WTC11 (cell line): ENCODE measurements around the gene ERC2. TPM values are rescaled to one million over a fixed set of nuclear protein-coding genes. Genes with fewer than 3 reads are reported as not detected.

Experiments
- ATAC-seq: fragments of 200-7000 bp; cut with Tn5 transposase; 2 replicates; pipeline ENCODE4 v1.10.0; 2021; ENCODE audit warnings: mild to moderate bottlenecking, moderate library complexity
- CTCF ChIA-PET: fragments of 300-600 bp; sonication (Branson Sonifier 250); formaldehyde crosslinking; loops from one replicate; lab custom pipeline; 2021; ENCODE audit warnings: antibody characterized with exemption; lab: Charles Lee
- POLR2A ChIA-PET: fragments of 350-600 bp; sonication (Branson Sonifier 250); formaldehyde crosslinking; loops from one replicate; lab custom pipeline; 2021; ENCODE audit warnings: antibody characterized with exemption; lab: Charles Lee
- DNase-seq: peaks from one replicate; pipeline ENCODE4 v3.0.0; 2021; ENCODE audit warnings: low spot score
- H3K27ac Mint-ChIP-seq: 2 replicates; pipeline ENCODE4 v1.8.0; 2021; ENCODE audit warnings: mixed read lengths
- H3K27me3 Mint-ChIP-seq: 2 replicates; pipeline ENCODE4 v1.8.0; 2021; ENCODE audit warnings: low read depth, mild to moderate bottlenecking, moderate library complexity, mixed read lengths
- H3K36me3 Mint-ChIP-seq: 2 replicates; pipeline ENCODE4 v1.8.0; 2021; ENCODE audit warnings: mixed read lengths
- H3K4me1 Mint-ChIP-seq: 2 replicates; pipeline ENCODE4 v1.8.0; 2022; ENCODE audit warnings: mixed read lengths
- H3K4me3 Mint-ChIP-seq: 2 replicates; pipeline ENCODE4 v1.8.0; 2021; ENCODE audit warnings: mild to moderate bottlenecking, moderate library complexity, mixed read lengths
- H3K9me3 Mint-ChIP-seq: 2 replicates; pipeline ENCODE4 v1.8.0; 2021; ENCODE audit warnings: mixed read lengths
- AR ChIP-seq: fragments of 250-450 bp; sonication (Bioruptor Pico); IDR thresholded peaks from 2 replicates; pipeline ENCODE4 v1.9.0; 2021; ENCODE audit warnings: mild to moderate bottlenecking
- ATF1 ChIP-seq: sonication (generic); formaldehyde crosslinking; IDR thresholded peaks from 2 replicates; pipeline ENCODE4 v1.8.1; 2023; ENCODE audit warnings: mild to moderate bottlenecking, moderate library complexity, missing genetic modification reagents
- E2F4 ChIP-seq: sonication (generic); formaldehyde crosslinking; IDR thresholded peaks from 2 replicates; pipeline ENCODE4 v1.8.1; 2022; ENCODE audit warnings: low read depth, mild to moderate bottlenecking, moderate library complexity, missing genetic modification reagents, borderline replicate concordance
- ERG ChIP-seq: fragments of 250-450 bp; sonication (Bioruptor Pico); IDR thresholded peaks from 2 replicates; pipeline ENCODE4 v1.8.0; 2021; ENCODE audit warnings: mild to moderate bottlenecking
- FOXK1 ChIP-seq: sonication (generic); formaldehyde crosslinking; IDR thresholded peaks from 2 replicates; pipeline ENCODE4 v1.8.0; 2022; ENCODE audit warnings: mild to moderate bottlenecking, moderate library complexity, missing genetic modification reagents
- JUN ChIP-seq: sonication (generic); formaldehyde crosslinking; IDR thresholded peaks from 2 replicates; pipeline ENCODE4 v1.8.0; 2023; ENCODE audit warnings: mild to moderate bottlenecking, missing genetic modification reagents
- KAT7 ChIP-seq: sonication (generic); formaldehyde crosslinking; IDR thresholded peaks from 2 replicates; pipeline ENCODE4 v1.8.1; 2023; ENCODE audit warnings: missing genetic modification reagents, mild to moderate bottlenecking, borderline replicate concordance
- SMAD4 ChIP-seq: sonication (generic); formaldehyde crosslinking; IDR thresholded peaks from 2 replicates; pipeline ENCODE4 v1.8.0; 2022; ENCODE audit warnings: mild to moderate bottlenecking, missing genetic modification reagents
- SP1 ChIP-seq: sonication (generic); formaldehyde crosslinking; conservative IDR thresholded peaks from 2 replicates; pipeline ENCODE4 v1.8.1; 2022; ENCODE audit warnings: missing genetic modification reagents
- ZBTB43 ChIP-seq: sonication (generic); formaldehyde crosslinking; IDR thresholded peaks from 2 replicates; pipeline ENCODE4 v1.8.1; 2023; ENCODE audit warnings: mild to moderate bottlenecking, missing genetic modification reagents
- ZNF232 ChIP-seq: sonication (generic); formaldehyde crosslinking; IDR thresholded peaks from 2 replicates; pipeline ENCODE4 v1.8.0; 2022; ENCODE audit warnings: mild to moderate bottlenecking, missing genetic modification reagents
- ZNF263 ChIP-seq: sonication (generic); formaldehyde crosslinking; IDR thresholded peaks from 2 replicates; pipeline ENCODE4 v1.8.1; 2022; ENCODE audit warnings: low read depth, mild to moderate bottlenecking, moderate library complexity, missing genetic modification reagents
- ZNF317 ChIP-seq: sonication (generic); formaldehyde crosslinking; IDR thresholded peaks from 2 replicates; pipeline ENCODE4 v1.8.1; 2023; ENCODE audit warnings: low read depth, mild to moderate bottlenecking, moderate library complexity, missing genetic modification reagents, borderline replicate concordance
- ZNF416 ChIP-seq: fragments of 250-450 bp; sonication (Bioruptor Pico); IDR thresholded peaks from 2 replicates; pipeline ENCODE4 v1.9.0; 2021; ENCODE audit warnings: mild to moderate bottlenecking, inconsistent platforms
- ZNF532 ChIP-seq: fragments of 250-450 bp; sonication (Bioruptor Pico); IDR thresholded peaks from 2 replicates; pipeline ENCODE4 v1.9.0; 2021; ENCODE audit warnings: mild to moderate bottlenecking, borderline replicate concordance
- total RNA-seq: library from RNA; stranded (reverse); gene quantifications from 3 replicates; pipeline ENCODE4 v1.2.3, GENCODE V29; 2021
- TF ChIP-seq, protein P1 (sequence below): sonication (generic); formaldehyde crosslinking; IDR thresholded peaks from 2 replicates; pipeline ENCODE4 v1.8.0; 2022; ENCODE audit warnings: mild to moderate bottlenecking, missing genetic modification reagents
- TF ChIP-seq, protein P2 (sequence below): sonication (generic); formaldehyde crosslinking; IDR thresholded peaks from 2 replicates; pipeline ENCODE4 v1.8.1; 2022; ENCODE audit warnings: low read depth, missing genetic modification reagents, borderline replicate concordance
- TF ChIP-seq, protein P3 (sequence below): sonication (generic); formaldehyde crosslinking; conservative IDR thresholded peaks from 2 replicates; pipeline ENCODE4 v1.8.1; 2023; ENCODE audit warnings: mild to moderate bottlenecking, low read depth, missing genetic modification reagents, moderate library complexity
- TF ChIP-seq, protein P4 (sequence below): sonication (generic); formaldehyde crosslinking; IDR thresholded peaks from 2 replicates; pipeline ENCODE4 v1.8.1; 2023; ENCODE audit warnings: mild to moderate bottlenecking, missing genetic modification reagents, moderate library complexity

Gene ERC2
- total RNA-seq, 1 experiment from 2014 or later, result 23.5 TPM

DNA sequence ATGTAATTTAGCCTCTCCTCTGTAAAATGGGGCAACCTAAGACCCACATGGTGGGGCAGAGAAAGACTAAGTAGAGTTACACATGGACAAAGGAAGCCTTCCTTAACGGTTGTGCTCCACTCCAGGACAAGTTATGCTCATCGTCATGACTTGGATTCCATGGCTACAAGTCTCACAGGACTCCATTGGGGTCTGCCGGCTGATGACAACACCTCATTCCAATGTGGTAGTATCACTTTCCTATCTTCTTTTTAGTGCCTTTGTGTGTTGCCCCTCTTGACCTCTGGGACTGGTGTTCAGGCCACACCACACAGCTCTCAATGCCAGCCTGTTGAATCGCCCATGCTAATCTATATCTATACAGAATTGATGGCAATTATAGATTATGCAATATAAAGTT lies 799.9 kb downstream of the ERC2 start:
- ATAC-seq (no peak), DNase-seq (no peak)
- no peaks in the 10 kb centered on the region; the same call in 1 of the 2 replicates for H3K27me3 Mint-ChIP-seq
- no peak overlapping the region for H3K4me3 Mint-ChIP-seq
- no peaks in the 10 kb centered on the region for H3K36me3 Mint-ChIP-seq
- ChIA-PET CTCF (no interaction called here), POLR2A (interaction anchor here (0.6 kb wide), 1 partner anchor 77 kb away, joined by 3 read pairs; no protein-coding TSS in a partner anchor)
- H3K4me1 Mint-ChIP-seq, result peaks cover 26% of the 10 kb centered on the region
- no peaks in the 10 kb centered on the region; the same call in 1 of the 2 replicates for H3K9me3 Mint-ChIP-seq
- H3K27ac Mint-ChIP-seq, result no peak overlapping the region
- TF ChIP-seq, protein P1, sequence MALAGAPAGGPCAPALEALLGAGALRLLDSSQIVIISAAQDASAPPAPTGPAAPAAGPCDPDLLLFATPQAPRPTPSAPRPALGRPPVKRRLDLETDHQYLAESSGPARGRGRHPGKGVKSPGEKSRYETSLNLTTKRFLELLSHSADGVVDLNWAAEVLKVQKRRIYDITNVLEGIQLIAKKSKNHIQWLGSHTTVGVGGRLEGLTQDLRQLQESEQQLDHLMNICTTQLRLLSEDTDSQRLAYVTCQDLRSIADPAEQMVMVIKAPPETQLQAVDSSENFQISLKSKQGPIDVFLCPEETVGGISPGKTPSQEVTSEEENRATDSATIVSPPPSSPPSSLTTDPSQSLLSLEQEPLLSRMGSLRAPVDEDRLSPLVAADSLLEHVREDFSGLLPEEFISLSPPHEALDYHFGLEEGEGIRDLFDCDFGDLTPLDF (CRISPR knock-in tag), result no peak
- TF ChIP-seq, protein P2, sequence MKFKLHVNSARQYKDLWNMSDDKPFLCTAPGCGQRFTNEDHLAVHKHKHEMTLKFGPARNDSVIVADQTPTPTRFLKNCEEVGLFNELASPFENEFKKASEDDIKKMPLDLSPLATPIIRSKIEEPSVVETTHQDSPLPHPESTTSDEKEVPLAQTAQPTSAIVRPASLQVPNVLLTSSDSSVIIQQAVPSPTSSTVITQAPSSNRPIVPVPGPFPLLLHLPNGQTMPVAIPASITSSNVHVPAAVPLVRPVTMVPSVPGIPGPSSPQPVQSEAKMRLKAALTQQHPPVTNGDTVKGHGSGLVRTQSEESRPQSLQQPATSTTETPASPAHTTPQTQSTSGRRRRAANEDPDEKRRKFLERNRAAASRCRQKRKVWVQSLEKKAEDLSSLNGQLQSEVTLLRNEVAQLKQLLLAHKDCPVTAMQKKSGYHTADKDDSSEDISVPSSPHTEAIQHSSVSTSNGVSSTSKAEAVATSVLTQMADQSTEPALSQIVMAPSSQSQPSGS, result no peak
- TF ChIP-seq, protein P3, sequence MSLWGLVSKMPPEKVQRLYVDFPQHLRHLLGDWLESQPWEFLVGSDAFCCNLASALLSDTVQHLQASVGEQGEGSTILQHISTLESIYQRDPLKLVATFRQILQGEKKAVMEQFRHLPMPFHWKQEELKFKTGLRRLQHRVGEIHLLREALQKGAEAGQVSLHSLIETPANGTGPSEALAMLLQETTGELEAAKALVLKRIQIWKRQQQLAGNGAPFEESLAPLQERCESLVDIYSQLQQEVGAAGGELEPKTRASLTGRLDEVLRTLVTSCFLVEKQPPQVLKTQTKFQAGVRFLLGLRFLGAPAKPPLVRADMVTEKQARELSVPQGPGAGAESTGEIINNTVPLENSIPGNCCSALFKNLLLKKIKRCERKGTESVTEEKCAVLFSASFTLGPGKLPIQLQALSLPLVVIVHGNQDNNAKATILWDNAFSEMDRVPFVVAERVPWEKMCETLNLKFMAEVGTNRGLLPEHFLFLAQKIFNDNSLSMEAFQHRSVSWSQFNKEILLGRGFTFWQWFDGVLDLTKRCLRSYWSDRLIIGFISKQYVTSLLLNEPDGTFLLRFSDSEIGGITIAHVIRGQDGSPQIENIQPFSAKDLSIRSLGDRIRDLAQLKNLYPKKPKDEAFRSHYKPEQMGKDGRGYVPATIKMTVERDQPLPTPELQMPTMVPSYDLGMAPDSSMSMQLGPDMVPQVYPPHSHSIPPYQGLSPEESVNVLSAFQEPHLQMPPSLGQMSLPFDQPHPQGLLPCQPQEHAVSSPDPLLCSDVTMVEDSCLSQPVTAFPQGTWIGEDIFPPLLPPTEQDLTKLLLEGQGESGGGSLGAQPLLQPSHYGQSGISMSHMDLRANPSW (CRISPR knock-in tag), result no peak
- TF ChIP-seq ZNF317, result no peak
- TF ChIP-seq, protein P4, sequence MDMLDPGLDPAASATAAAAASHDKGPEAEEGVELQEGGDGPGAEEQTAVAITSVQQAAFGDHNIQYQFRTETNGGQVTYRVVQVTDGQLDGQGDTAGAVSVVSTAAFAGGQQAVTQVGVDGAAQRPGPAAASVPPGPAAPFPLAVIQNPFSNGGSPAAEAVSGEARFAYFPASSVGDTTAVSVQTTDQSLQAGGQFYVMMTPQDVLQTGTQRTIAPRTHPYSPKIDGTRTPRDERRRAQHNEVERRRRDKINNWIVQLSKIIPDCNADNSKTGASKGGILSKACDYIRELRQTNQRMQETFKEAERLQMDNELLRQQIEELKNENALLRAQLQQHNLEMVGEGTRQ, result no peak
- TF ChIP-seq KAT7 (CRISPR knock-in tag), result no peak
- TF ChIP-seq ZNF232, result no peak
- TF ChIP-seq ZNF532 (CRISPR knock-in tag), result no peak
- no peak for TF ChIP-seq SMAD4 (CRISPR knock-in tag)
- TF ChIP-seq SP1 (CRISPR knock-in tag), result no peak
- no peak for TF ChIP-seq JUN (CRISPR knock-in tag)
- TF ChIP-seq E2F4, result no peak
- TF ChIP-seq ATF1 (CRISPR knock-in tag), result no peak
- TF ChIP-seq ZBTB43, result no peak
- no peak for TF ChIP-seq ERG (CRISPR knock-in tag)
- TF ChIP-seq ZNF263 (CRISPR knock-in tag), result no peak
- no peak for TF ChIP-seq FOXK1 (CRISPR knock-in tag)
- no peak for TF ChIP-seq AR (CRISPR knock-in tag)
- TF ChIP-seq ZNF416, result no peak
